Measurements from ENCODE around the gene ARFRP1.

The ARFRP1 gene

GRCh38 chr20:63691711-63692435, 15.9 kb downstream of the ARFRP1 start:
- DNase-seq (ENCODE audit: low read depth in 2 of 2): no peak

- DNase-seq (ENCODE audit: low read depth in 2 of 2): no peak
Measured at GRCh38 chr20:63690898-63691710, 16.7 kb downstream of the ARFRP1 start.

- no peak for DNase-seq (ENCODE audit: low read depth in 2 of 2)
Measured at GRCh38 chr20:63690003-63690897, 17.5 kb downstream of the ARFRP1 start.

- no peak for DNase-seq (ENCODE audit: low read depth in 2 of 2)
Measured at GRCh38 chr20:63689046-63690002, 18.5 kb downstream of the ARFRP1 start.

- no peak for DNase-seq (ENCODE audit: low read depth in 2 of 2)
Measured at GRCh38 chr20:63688228-63689045, 19.3 kb downstream of the ARFRP1 start.

GRCh38 chr20:63687419-63688178, 20.2 kb downstream of the ARFRP1 start:
- no peak for DNase-seq (ENCODE audit: low read depth in 2 of 2)

- DNase-seq (ENCODE audit: low read depth in 2 of 2): peak in 1 of 2 donors; percentile 45
Measured at GRCh38 chr20:63686492-63687321, 21.1 kb downstream of the ARFRP1 start.

- DNase-seq (ENCODE audit: low read depth in 2 of 2): no peak
Measured at GRCh38 chr20:63686094-63686491, 21.7 kb downstream of the ARFRP1 start.

GRCh38 chr20:63685269-63686026, 22.3 kb downstream of the ARFRP1 start:
- DNase-seq (ENCODE audit: low read depth in 2 of 2): no peak

GRCh38 chr20:63682384-63683139, 25.2 kb downstream of the ARFRP1 start:
- DNase-seq (ENCODE audit: low read depth in 2 of 2): no peak

- DNase-seq (ENCODE audit: low read depth in 2 of 2): no peak
Measured at GRCh38 chr20:63681609-63682142, 26.1 kb downstream of the ARFRP1 start.

- DNase-seq (ENCODE audit: low read depth in 2 of 2): no peak
Measured at GRCh38 chr20:63680857-63681608, 26.7 kb downstream of the ARFRP1 start.

GRCh38 chr20:63680427-63680826, 27.3 kb downstream of the ARFRP1 start:
- no peak for DNase-seq (ENCODE audit: low read depth in 2 of 2)

- no peak for DNase-seq (ENCODE audit: low read depth in 2 of 2)
Measured at GRCh38 chr20:63679799-63680305, 27.9 kb downstream of the ARFRP1 start.

- no peak for DNase-seq (ENCODE audit: low read depth in 2 of 2)
Measured at GRCh38 chr20:63678667-63679465, 28.9 kb downstream of the ARFRP1 start.

Measured in activated CD8-positive, alpha-beta memory T cell treated with anti-CD3 and anti-CD28 coated beads for 4 hours (primary cell).